Dermis microvascular lymphatic vessel endothelial cell (primary cell): Measurements from ENCODE around the gene COMMD2. TPM values are rescaled to one million over a fixed set of nuclear protein-coding genes. Genes with fewer than 3 reads are reported as not detected.
A peak's percentile ranks its signal among the peaks of the same experiment; 100 is the strongest.

Experiments
- DNase-seq, 2 donors: peaks; one replicate each; pipeline versions ENCODE4 v3.0.0 to v3.0.0-alpha.2; 2010; ENCODE audit warnings: low read depth in 2 of 2
- total RNA-seq: library from RNA; depleted of rRNA; stranded (reverse); fragments of >200 nt; gene quantifications from 2 replicates; pipeline ENCODE4 v1.2.1, GENCODE V29; 2014

Gene COMMD2
- total RNA-seq, 1 donor from 2014 or later, result 23.1 TPM

DNA sequence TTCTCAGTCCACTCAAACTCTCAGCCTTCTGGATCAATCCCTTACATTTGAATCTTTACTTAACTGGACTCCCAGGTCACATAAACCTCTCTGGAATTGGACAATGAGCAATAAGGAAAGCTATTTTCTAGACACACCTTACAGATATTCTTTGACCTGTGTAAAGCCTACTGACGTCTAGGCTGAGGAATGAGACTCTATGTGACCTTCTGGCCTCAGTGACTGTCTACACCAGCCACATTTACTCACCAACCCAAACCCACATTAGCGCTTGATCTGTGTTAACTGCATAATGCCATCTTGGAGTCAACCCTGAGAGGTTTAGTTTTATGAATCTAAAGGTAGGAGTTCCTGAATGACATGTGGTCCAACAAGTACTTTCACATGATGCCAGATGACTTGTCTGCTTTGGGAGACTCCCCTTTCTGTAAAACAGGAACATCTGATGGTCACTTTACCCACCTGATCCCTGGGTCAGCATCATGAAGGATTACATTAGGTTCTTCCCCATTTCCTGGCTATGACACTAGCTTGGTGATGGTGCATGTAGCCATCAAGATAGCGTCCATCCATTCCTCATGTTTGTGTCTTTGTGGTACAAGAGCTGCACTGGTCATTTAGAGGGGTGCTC lies 11.4 kb upstream of the COMMD2 start:
- no peak for DNase-seq

DNA sequence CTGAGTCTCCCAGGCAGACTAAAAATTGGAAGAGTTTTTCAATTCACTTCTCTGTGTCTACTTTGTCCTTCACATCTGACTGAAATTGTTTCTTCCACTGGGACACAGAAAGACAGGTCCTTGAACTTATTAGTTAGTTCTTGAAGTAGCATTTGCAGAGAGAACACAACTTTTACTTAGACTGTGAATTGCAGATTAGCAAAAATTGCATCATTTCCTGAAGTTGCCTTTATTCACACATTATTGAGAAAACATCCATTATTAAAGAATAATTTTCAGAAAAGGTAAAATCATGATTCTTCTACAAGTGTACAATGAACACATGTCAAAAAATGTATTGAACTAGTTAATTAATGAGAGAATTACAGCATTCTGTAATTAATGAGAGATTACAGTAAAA lies 1.4 kb upstream of the COMMD2 start:
- DNase-seq, result no peak

DNA sequence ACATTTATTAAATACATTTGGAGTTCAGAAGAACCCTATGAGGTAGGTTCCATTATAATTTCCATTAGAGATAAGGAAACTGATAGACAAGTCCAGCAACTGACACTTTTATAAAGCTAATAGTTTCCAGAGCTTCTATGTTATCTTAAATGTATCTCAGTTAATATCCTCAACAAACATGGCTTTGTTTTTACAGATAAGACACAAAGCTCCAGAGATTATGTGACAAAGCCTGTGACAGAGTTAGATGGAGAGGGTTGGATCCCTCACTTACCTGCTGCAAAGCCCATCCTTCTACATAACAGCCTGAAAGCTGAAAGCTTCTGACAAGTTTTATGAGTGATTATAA lies 473 bp upstream of the COMMD2 start:
- DNase-seq, result no peak

DNA sequence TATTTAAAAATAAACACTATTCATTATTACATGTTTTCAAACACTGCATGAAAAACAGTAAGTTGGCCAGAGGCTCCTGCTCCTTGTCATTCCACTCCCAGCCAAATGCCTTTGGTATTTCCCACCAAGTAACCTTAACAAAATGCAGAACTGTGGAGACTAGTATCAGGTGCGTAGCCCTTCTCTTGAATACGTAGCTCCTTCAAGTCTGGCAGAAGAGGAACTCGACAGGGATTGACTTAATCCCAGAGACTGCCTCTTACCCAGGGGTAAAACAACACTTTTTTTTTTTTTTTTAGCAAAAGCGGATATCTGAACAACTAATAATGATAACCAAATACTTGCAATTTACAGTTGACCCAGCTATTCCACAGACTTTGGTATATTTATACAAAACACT lies 738 bp downstream of the COMMD2 start:
- peak in 1 of 2 donors; percentile 7 for DNase-seq

DNA sequence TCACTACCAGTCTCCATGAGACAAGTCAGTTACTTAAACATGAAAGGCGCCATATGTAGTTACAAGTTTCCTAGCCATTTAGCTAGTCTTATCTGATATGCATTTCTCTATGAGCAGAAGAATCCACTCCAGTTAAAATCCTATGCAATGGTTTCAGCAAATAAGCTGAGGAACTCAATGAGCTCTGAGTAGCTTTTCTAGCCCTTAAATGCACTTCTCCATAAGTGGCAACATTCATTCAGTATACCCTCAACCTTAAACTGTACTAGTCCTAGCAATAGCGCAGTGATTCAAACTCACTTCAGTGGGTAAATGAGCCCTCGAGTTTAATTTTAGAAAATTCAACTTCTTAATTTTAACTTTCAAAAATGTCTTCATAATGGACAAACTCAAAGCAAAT lies 7.7 kb downstream of the COMMD2 start:
- no peak for DNase-seq

DNA sequence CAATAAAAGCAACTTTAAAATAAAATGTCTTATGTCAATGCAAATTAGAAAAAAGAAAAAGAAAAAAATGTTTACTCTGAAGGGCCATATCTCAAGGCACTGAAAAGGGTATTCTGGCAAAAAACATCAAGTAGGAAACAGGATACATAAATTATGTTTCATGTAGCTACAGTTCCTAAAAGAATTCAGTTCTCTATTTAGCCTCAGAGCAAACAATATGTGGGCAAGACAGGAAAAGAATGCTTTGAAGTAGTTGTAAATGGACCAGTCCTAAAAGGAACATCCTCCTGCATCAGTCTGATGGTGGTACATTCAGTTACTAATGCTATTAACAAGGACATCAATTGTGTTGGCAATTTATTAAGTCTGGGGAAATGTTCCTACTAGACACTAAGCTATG lies 8.1 kb downstream of the COMMD2 start:
- DNase-seq, result peak in 1 of 2 donors; percentile 44

DNA sequence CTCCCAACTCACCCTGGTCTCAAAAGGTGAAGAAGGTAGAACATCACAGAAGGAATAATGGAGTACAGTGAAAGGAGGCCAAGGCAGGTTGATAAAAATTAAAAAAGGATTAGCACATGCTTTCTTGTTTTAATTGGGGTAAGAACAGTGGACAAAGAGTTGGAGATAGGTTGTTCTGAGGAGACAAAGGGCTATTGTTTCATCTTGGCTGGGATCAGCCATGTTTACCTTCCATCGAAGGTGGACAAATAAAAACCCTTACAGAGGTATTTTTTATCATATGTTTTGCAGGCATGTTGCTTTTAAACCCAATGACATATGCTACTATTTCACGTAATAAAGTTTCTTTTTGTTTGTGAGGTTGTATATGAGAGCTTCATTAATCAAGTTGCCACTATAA lies 12.9 kb downstream of the COMMD2 start:
- no peak for DNase-seq

DNA sequence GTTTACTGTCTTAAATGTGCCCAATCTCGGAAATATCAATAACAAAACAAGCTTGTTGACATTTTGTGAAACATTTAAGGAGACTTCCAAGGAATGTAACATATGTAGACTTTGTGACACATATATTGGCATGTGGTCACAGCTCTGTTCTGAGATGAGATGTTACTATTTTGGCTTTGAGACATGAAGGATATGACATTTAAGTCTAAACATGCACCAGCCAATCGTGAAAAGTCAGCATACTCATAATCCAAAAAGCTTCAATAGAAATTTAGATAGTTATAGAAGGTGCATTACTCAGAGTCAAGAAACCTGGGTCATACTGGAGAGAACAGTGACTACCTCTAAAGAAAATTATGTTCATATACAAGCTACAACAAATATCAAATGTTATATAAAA lies 13.4 kb downstream of the COMMD2 start:
- DNase-seq, result no peak

DNA sequence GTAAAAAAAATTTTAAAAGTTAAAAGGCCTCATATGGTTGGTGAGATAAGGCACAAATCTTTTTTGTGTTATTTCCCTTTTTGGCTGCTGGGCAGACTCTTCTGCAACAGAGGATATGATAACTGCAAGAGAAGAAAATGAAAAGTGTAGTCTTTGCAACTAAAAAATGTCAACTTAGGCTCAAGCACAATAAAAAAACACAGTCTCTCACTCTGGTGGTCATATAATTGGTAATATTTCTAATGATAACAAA lies 15.4 kb downstream of the COMMD2 start:
- DNase-seq, result no peak

DNA sequence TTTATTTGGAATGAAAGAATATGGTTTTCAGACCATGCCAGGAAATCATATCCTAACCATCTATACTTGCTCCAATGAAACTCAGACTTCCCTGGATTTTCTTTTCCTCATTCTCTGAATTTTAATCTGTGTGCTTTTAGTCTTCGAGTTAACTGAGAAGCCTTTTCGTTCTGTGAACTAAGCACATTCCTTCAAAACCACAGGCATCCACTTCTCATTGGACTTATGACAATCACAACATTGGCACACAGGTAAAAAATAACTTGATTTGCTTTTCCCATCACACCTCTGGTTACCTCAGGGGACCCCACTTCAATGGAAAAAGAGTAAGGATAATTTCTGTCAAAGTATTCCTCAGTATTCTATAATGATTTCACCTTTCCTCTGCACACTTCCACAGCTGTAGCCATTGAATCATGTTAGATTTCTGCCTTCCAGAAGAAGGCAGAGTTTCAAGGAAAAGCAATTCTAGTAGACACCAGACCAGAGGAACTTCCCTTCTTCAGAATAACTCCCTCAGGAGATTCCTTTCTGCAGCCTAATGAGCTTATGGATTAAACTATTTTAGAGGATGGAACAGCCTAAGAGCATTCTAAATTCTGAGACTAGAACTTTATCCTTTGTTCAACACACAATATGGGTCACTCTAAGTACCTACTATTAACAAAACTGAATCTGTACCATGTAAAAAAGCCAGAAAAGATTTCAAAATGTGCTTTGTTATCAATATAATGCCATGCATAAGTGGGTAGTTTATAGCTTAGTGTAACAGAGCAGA lies 15.9 kb downstream of the COMMD2 start:
- DNase-seq, result no peak

DNA sequence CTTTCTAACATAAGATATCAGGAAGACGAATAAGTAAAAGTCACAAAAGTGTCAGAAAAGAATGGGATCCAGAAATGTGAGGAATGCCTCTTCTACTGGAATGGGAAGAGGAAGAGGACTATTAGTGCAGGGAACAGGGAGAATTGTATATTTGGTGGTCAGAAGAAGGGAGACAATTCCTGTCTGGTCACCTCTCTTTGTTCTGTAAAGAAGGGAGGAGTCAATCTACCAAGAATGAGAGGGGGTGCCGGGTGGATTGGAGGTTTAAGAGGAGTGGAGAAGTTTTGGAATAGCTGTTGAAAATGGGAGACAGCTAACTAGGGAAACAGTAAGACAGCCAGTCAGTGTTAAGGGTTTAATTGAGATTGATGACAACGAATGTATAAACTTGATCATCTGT lies 20.1 kb downstream of the COMMD2 start:
- no peak for DNase-seq

DNA sequence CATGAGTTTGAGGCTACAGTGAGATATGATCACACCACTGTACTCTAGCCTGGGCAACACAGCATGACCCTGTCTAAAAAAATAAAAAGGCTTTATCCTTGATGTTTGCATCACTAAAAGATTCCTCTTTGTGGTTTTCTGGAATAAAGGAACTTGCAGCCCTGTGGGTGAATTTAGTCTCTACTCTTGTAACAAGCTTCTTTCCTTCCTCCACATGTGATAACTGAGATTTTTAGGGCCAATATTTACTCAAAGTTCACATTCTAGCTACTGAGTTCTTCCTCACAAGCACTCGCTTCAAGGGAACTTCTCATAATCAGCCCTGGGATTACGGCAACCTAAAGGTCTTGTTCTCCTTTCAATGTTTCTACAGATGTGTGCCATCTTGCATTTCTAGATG lies 24.6 kb downstream of the COMMD2 start:
- no peak for DNase-seq

DNA sequence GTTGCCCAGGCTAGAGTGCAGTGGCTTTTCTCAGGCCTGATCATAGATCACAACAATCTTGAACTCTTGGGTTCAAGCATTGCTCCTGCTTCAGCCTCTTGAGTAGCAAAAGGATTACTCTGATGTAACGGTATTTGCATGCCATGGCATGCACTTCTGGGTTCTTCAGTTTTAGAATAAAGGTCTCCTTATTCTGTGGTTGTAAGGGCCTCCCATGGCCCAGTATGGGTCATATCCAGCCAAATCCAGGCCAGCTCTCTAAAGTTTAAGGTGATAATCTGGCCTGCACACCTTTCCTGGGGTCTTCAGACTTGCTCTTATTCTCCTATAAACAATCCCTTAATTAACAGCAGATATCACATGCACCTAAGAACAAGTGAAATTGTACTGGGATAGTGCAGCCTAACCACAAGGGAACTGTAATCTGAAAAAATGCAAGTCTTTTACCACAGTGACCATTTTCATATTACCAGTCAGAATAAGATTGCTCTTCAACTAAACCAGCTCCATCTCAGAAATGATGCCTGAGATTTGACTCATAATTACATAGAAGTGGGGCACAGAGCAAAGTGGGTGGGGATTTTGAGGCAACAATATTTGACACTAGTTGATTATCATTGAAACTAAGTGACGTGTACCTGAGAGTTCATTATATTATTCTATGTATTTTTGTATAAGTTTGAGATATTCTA lies 25.4 kb downstream of the COMMD2 start:
- no peak for DNase-seq

DNA sequence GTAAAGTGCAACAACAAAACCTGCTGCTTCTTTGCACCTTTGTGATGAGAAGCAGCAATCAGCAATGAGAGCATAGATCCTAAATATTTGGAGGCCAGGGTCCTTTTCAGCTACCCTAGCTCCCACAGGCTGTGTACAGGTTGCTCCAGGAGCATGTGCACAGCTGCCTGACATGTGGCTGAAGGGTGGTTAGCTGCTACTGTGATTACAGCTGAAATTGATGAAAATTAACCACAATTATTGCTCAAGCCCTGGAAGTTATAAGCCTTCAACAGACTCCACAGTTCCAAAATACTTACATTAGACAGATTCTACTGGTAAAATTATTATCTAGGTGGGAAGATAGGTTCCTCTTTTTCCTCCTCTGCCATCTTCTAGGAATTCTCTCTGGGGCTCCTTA lies 28.5 kb downstream of the COMMD2 start:
- DNase-seq, result no peak

DNA sequence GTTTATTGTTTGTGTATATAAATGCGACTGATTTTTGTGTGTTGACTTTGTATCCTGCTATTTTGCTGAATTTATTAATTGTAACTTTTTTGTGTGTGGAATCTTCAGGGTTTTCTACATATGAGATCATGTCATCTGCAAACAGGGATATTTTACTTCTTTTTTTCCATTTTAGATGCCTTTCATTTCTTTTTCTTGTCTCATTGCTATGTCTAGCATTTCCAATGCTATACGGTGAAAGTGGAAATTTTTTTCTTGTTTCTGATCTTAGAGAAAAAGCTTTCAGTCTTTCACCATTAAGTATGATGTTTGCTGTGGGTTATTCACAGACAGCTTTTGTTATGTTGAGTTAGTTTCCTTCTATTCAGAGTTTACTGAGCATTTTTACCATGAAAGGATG lies 31.4 kb downstream of the COMMD2 start:
- DNase-seq, result no peak

DNA sequence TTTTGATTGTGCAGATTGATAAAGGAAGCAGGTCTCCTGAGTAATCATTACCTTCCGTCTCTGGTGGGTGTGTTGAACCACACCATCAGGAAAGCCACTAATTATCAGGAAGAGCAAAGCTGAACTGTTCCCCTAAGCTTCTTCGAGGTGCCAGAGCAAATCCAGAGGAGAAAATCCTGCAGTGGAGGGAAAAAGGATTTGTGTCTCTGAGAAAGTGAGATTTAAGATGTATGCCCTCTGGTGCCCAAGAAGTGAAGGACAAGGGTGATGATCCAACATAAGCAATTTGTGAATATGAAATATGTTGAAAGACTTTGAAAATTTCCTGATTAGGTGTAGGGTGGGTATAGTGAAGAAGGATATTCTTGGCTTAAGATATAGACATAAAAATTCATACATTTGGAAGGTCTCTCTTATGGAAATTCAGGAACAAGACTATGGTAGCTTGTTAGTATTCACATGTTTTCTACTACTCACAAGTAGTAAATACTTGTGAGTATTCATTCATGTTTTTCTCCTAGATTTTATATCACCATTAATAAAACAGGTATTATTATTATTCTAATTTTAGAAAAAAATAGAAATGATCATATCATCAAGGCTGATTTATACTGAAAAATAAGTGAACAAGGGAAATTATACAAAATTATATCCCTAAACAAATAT lies 34.8 kb downstream of the COMMD2 start:
- peak; percentile 36 to 84 for DNase-seq

DNA sequence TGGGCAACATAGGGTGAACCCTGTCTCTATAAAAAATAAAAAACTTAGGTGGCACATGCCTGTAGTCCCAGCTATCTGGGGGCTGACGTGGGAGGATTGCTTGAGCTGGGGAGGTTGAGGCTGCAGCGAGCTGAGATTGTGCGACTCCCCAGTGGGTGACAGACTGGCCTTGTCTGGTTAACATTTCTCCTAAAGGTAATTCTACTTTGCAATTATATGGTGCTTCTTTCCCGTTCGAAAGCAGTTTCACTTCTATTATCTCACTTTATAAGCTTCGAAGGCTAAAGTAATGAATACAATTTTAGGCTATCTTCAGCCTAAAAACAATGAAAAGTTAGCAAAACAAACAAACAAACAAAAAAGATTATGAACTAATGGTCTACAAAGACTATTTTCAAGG lies 35.3 kb downstream of the COMMD2 start:
- no peak for DNase-seq

DNA sequence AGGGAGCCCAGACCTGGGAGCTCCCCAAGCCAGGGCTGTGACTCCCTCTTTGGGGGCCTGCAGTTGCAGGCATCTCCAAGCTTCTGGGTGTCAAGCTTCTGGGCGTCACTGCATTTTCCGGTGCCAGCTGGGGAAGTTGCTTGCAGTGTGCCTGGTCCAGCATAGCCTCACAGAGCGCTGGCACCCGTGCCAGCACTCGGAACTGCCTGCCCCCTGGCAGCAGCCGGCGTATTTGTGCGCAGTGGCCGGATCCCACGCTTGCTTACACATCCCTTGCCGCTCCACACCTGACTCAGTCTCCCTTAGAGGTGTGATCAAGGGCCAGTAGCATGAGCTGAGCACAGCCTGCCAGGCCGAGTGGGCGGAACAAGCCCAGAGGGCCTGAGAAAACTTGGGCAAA lies 37.0 kb downstream of the COMMD2 start:
- DNase-seq, result no peak

DNA sequence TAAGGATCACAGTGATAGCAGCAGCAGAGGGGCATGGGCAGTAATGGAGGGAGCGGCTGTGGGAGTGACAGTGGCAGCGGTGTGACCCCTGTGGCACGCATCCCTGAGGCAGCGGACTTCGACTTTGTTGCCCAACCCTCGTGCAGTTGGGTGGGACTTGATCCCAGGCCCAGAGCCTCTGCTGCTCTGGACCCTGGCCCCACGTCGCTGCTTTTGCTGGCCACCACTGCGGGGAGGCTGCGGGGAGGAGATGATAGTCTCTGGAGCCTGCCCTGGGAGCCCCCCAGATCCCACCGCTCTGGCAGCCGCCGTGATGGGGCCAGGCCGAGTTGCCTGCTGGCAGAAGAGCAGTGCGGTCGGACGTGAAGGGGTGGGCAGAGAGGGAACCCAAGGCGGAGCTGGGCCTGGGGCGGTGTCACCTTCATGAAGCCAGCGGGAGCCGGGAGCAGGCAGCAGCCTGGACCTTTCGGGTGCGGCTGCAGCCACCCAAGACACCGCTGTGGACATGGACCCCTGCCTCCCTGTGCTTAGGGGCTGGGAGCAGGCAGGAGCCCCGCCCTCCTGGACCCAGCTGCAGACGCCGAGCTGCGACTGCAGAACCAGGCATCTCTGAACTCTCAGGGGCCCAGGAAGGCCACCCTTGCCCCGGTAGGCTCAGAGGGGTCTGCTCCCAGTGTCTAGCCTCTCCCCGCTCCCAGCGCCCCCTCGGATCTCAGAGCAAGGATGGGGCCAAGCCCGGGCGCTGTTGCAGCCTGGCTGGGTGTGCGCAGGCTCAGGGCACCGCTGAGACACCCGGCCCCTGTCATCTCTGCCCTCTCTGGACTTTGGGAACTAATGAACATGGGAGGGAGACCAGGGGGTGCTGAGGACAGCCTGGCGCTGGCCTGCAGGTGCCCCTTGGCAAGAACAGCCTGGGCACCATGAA lies 38.3 kb downstream of the COMMD2 start:
- no peak for DNase-seq

DNA sequence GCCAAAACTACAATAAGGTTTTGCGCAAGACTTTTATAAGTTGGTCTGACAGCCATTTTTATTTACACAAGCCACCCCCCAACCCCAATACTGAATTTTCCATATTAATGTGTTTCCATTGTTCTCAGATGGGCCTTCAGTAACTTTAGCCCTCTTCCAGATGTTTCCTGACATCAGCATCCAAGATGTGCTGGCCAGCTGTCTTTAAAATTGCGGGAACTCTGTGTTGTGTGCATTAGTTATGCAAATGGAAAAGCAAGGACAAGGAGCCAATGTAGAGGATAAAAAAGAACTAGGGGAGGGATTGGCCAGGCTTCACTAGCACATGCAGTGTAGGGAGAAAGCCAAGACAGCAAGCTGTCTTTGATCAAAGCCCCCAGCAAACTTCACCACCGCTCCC lies 45.4 kb downstream of the COMMD2 start:
- DNase-seq, result peak; percentile 17 to 30

DNA sequence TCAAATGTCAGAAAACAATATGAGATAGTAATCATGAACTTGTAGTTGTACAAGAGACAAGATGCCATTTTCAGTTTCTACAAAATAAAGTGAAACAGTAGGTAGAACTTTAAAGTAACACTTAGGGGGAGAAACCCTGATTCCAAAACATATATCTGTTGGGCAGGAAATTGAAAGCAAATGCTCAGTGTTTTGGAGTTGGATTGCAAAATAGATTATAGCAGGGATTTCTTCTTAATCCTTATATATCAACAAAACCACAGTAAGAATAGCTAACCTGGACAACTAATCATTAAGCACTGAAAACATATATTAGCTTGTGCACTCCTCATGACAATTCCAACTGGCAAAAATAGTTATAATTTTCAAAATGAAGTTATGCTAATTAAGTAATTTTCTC lies 46.9 kb downstream of the COMMD2 start:
- DNase-seq, result no peak

DNA sequence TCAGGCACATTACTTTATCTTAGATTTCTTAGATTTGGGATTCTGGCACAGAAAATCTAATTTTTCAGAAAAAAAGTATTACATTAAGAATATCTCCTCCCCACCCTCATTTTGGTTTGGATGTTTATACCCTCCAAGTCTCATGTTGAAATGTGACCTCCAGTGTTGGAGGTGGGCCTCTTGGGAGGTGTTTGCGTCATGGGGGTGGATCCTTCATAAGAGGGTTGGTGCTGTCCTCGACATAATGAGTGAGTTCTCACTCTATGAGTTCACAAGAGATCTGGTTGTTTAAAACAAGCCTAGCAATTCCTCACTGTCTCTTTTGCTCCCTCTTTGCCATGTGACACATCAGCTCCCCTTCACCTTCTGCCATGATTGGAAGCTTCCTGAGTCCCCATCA lies 48.8 kb downstream of the COMMD2 start:
- DNase-seq, result no peak
